GM18511 (cell line): ENCODE results near the gene ZSWIM6.
"Not testable (repeated sequence)": the region's sequence is repeated elsewhere in the genome, so short reads cannot be mapped to it uniquely, and the experiment has no call there.

Experiments
- ATAC-seq: cut with Tn5 transposase; IDR thresholded peaks from one replicate; pipeline ENCODE4 v1.9.1; 2021; ENCODE audit warnings: mild to moderate bottlenecking, moderate library complexity; ENCODE audit not compliant: unreplicated experiment

Gene ZSWIM6

GRCh38 chr5:61405511-61406295 lies 73.6 kb downstream of the ZSWIM6 start:
- ATAC-seq = no peak

GRCh38 chr5:61406497-61406896 lies 74.4 kb downstream of the ZSWIM6 start:
- not testable (repeated sequence) for ATAC-seq

DNA sequence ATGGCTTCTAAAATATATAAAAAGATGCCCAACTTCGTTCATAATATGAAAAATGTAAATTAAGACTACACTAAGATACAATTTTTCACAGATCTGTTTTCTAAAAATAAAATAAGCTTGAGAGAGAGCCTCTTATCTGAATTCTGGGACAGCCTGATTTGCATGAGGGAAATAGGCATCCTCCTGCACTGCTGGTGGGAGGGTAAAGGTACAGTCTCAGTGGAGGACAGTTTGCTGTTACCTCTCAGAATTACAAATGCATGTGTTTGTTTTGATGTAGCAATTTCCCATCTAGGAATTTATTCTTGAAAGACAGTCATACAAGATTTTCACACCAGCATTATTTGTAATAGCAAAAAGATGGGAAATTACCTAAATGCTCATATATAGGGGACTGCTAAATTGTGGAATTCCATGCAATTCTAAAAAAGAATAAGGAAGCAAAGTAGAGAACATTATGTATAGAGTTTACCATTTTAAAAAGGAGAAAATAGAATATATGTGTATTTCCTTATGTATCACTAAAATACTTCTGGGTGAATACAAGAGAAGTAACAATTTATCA lies 75.7 kb downstream of the ZSWIM6 start:
- no peak for ATAC-seq

GRCh38 chr5:61408476-61409168 lies 76.6 kb downstream of the ZSWIM6 start:
- peak; percentile 99 for ATAC-seq

DNA sequence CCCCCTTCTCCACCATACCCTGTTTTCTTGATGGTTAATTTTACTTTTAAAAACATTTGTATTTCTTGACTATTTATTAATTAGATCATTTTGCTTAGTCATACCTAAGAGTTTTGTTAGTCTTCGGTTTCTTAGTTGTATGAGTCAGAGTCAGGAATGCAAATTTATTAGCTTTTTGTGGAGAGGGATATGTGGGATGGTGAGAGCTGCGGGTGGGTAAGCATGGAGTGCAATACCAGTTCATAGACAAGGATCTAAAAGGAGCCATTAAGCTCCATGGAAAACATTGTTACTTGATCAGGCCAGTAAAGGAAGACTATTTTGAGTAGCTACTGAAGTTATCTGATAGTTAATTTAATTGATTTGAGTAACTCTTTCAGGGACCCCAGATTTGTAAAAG lies 77.5 kb downstream of the ZSWIM6 start:
- ATAC-seq = no peak

GRCh38 chr5:61410811-61411210 lies 78.8 kb downstream of the ZSWIM6 start:
- no peak for ATAC-seq

- no peak for ATAC-seq
These were observed 80.3 kb downstream of the ZSWIM6 start for GRCh38 chr5:61412361-61412760.

- not testable (repeated sequence) for ATAC-seq
These were observed 81.1 kb downstream of the ZSWIM6 start for GRCh38 chr5:61413205-61413604.

GRCh38 chr5:61414806-61415205 lies 82.7 kb downstream of the ZSWIM6 start:
- no peak for ATAC-seq

GRCh38 chr5:61416010-61416409 lies 84.0 kb downstream of the ZSWIM6 start:
- ATAC-seq = no peak

DNA sequence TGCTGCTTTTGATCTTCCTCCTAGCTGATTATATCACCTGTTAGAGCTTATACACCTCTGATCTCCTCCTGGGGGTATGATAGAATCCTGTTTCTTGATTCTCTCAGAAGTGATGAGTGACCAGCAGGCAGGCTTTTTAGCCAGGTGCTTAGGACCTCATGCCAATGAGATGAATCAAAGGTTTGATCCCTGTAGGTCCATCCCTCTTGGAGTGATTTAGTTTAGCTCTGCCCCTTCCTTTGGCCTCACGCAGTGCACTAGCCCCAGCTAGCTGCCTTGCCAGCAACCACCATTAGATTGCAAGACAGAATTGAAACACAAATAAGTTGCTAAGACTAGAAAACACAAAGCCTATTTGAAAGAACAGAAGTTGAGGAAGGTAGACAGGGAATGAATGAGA lies 84.4 kb downstream of the ZSWIM6 start:
- no peak for ATAC-seq

DNA sequence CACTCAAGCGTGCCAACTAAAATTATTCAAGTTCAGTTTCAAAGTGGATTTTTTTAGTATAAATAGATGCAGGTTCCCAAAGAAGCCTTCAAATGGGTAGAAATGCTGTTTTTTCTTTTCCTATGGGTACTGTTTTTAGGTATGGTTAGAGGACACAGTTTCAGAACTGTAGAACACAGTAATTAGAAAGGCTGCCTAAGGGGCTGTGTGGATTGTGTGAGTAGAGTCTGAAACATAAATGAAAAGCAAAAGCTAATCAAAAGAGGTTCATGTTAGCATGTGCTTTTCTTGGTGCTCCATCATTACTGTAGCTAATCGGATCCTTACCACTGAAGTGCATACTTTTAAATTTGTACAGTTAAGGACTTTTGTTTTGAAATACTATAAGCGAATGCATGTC lies 85.3 kb downstream of the ZSWIM6 start:
- no peak for ATAC-seq

- ATAC-seq = no peak
These were observed 85.8 kb downstream of the ZSWIM6 start for GRCh38 chr5:61417851-61418250.

DNA sequence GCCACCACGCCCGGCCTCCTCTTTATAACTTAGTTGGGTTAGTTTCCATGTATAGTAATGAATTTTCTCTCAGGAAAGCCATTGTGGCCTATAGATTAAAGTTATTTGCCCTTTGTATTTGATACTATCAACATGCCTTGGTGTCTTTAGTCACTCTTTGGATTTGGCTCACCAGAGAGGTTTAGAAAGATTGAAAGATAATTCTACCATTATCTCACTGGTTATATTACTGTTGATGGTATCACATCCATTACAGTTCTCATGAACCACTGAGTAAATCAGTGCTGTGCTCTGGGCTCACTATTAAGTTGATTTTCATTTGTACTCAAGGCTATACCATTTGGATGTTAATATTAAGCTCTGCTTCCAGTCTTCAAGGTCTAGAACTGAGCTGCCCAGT lies 87.0 kb downstream of the ZSWIM6 start:
- ATAC-seq = no peak

GRCh38 chr5:61420016-61420415 lies 88.0 kb downstream of the ZSWIM6 start:
- ATAC-seq = no peak

GRCh38 chr5:61421262-61421661 lies 89.2 kb downstream of the ZSWIM6 start:
- ATAC-seq = not testable (repeated sequence)

- ATAC-seq = no peak
These were observed 91.6 kb downstream of the ZSWIM6 start for GRCh38 chr5:61423487-61424145.

DNA sequence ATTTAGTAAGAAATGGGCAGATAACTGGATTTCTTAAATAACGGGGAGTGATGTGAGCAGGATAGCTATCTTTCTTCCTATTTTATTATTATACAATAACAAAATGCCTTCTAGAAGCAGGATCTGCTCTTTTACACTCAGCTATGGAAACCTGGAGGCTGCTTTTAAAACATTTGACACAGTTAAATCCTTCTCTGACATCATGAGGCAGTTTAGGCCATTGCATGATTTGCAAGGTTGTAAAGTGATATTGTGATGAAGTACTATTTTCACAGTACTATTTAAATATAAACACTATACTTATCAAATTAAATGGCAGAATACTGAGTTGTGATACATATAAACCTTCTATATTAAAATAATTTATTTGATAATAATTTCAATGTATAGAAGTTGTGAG lies 93.9 kb downstream of the ZSWIM6 start:
- ATAC-seq = no peak

DNA sequence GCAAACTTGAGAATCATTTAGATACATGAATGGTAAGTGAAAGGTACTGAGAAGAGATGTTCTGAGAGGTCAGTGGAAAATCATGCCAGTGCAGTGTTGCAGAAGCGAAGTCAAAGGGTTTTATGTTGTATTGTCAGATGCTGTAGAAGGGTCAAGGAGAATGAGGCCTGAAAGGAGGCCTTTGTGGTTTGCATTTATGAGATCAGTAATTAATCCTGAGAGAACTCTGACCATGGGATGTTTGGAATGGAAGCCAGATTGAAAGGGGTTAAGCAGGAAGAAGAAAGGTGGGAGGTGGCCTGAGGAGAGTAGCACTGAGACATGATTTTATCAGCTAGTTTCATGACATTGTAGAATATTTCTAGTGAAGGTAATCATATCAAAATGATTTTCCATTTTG lies 97.8 kb downstream of the ZSWIM6 start:
- ATAC-seq = no peak

- no peak for ATAC-seq
These were observed 100.0 kb downstream of the ZSWIM6 start for GRCh38 chr5:61431923-61432620.

GRCh38 chr5:61435368-61435767 lies 103.3 kb downstream of the ZSWIM6 start:
- ATAC-seq = no peak
